ENCODE results near the gene SNORC.
A peak's percentile ranks its signal among the peaks of the same experiment; 100 is the strongest.

Gene SNORC

DNA sequence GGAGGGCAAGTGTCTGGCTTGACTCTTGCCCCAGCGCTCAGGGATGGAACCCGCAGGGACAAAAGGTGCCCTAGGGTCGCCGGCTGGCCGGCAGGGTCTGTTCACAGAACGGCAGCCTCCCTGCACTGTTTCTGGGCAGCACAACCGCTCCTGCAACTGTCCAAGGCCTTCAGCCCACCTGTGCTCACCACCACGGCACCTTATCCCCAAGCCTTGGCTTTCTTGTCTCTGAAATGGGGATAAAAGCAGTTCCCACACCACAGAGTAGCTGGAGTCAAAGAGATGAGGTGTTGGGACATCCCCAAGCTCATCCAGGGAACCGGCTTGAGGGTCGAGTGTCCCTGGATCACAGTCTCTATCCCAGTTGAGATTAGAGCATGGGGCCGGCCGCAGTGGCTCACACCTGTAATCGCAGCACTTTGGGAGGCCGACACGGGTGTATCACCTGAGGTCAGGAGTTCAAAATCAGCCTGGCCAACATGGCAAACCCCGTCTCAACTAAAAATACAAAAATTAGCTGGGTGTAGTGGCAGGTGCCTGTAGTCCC, 4.7 kb downstream of the SNORC start:
- no peaks in the 10 kb centered on the region for H3K36me3 ChIP-seq (ENCODE audit: insufficient read depth)
- no peaks in the 10 kb centered on the region for H3K79me2 ChIP-seq (ENCODE audit: insufficient read depth, low read depth)
- no peak for TF ChIP-seq CTCF (conservative IDR thresholded peaks at IDR 0.05; ENCODE audit: low read depth, low read length)
- H3K9ac ChIP-seq = no peak overlapping the region
- H3K4me3 ChIP-seq (IDR thresholded peaks at IDR 0.05; ENCODE audit: insufficient read depth, low read depth, low read length) = no peak overlapping the region
- H3K27me3 ChIP-seq (ENCODE audit: insufficient read depth, low read depth) = no peaks in the 10 kb centered on the region
- no peaks in the 10 kb centered on the region for H4K20me1 ChIP-seq (ENCODE audit: insufficient read depth)
- H2AFZ ChIP-seq (ENCODE audit: low read depth) = no peak overlapping the region
- H3K4me2 ChIP-seq = no peak overlapping the region
- H3K27ac ChIP-seq = no peak overlapping the region
- no peaks in the 10 kb centered on the region for H3K4me1 ChIP-seq (ENCODE audit: low read depth, poor library complexity, severe bottlenecking)

DNA sequence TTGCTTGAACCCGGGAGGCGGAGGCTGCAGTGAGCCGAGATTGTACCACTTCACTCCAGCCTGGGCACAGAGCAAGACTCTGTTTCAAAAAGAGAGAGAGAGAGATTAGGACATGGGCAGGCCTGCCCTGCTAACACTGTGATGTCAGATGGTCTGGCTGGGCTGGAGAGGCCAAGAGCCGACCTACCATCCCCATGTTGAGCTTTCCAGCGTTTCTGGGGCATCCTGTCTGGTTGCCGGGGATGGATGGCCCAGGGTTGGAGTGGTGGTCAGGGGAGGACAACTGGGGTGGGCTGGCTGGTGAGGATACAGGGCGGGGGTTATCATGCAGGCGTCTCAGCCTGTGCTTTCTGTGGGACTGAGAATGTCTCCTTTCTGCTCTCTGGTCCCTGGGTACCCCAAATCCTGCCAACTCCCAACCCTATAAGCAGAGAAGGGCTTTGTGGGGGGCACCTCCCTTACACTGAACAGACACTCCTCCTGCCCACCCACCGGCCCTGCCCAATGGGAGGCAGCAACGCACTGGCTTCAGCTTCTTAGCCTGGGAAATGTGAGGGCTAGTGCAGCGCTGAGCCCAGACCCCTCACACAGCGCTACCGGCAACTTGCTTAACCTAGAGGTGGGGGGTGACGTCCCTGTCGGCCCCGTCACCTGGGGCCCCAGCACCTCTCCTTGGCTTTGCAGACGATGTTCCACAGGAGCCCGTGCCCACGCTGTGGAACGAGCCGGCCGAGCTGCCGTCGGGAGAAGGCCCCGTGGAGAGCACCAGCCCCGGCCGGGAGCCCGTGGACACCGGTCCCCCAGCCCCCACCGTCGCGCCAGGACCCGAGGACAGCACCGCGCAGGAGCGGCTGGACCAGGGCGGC, 5.4 kb downstream of the SNORC start:
- no peaks in the 10 kb centered on the region for H3K36me3 ChIP-seq (ENCODE audit: insufficient read depth)
- H3K9ac ChIP-seq = no peak overlapping the region
- H2AFZ ChIP-seq (ENCODE audit: low read depth) = peak overlapping the region; percentile 30; the same call in 1 of the 2 replicates
- no peak for TF ChIP-seq CTCF (conservative IDR thresholded peaks at IDR 0.05; ENCODE audit: low read depth, low read length)
- H3K4me1 ChIP-seq (ENCODE audit: low read depth, poor library complexity, severe bottlenecking) = no peaks in the 10 kb centered on the region
- H3K27ac ChIP-seq = no peak overlapping the region
- no peak overlapping the region for H3K4me3 ChIP-seq (IDR thresholded peaks at IDR 0.05; ENCODE audit: insufficient read depth, low read depth, low read length)
- no peaks in the 10 kb centered on the region for H4K20me1 ChIP-seq (ENCODE audit: insufficient read depth)
- peak overlapping the region; percentile 57; the same call in 1 of the 2 replicates for H3K4me2 ChIP-seq
- no peaks in the 10 kb centered on the region for H3K27me3 ChIP-seq (ENCODE audit: insufficient read depth, low read depth)
- no peaks in the 10 kb centered on the region for H3K79me2 ChIP-seq (ENCODE audit: insufficient read depth, low read depth)

- TF ChIP-seq CTCF (conservative IDR thresholded peaks at IDR 0.05; ENCODE audit: low read depth, low read length) = no peak
- Histone ChIP-seq H4K20me1 (ENCODE audit: insufficient read depth) (no peaks in the 10 kb centered on the region), H3K4me1 (ENCODE audit: low read depth, poor library complexity, severe bottlenecking) (no peaks in the 10 kb centered on the region), H3K27ac (no peak overlapping the region), H3K4me3 (IDR thresholded peaks at IDR 0.05; ENCODE audit: insufficient read depth, low read depth, low read length) (no peak overlapping the region), H3K4me2 (no peak overlapping the region), H3K9ac (no peak overlapping the region), H3K27me3 (ENCODE audit: insufficient read depth, low read depth) (no peaks in the 10 kb centered on the region), H2AFZ (ENCODE audit: low read depth) (peak overlapping the region; percentile 64), H3K36me3 (ENCODE audit: insufficient read depth) (no peaks in the 10 kb centered on the region), H3K79me2 (ENCODE audit: insufficient read depth, low read depth) (no peaks in the 10 kb centered on the region)
Measured at GRCh38 chr2:232876161-232876977, 6.3 kb downstream of the SNORC start.

- TF ChIP-seq CTCF (conservative IDR thresholded peaks at IDR 0.05; ENCODE audit: low read depth, low read length) = no peak
- H3K27ac ChIP-seq = no peak overlapping the region
- H3K4me3 ChIP-seq (IDR thresholded peaks at IDR 0.05; ENCODE audit: insufficient read depth, low read depth, low read length) = no peak overlapping the region
- no peak overlapping the region for H3K4me2 ChIP-seq
- H3K27me3 ChIP-seq (ENCODE audit: insufficient read depth, low read depth) = no peaks in the 10 kb centered on the region
- peak overlapping the region; percentile 64; the same call in 1 of the 2 replicates for H2AFZ ChIP-seq (ENCODE audit: low read depth)
- no peaks in the 10 kb centered on the region for H3K79me2 ChIP-seq (ENCODE audit: insufficient read depth, low read depth)
- no peaks in the 10 kb centered on the region for H4K20me1 ChIP-seq (ENCODE audit: insufficient read depth)
- H3K9ac ChIP-seq = no peak overlapping the region
- H3K4me1 ChIP-seq (ENCODE audit: low read depth, poor library complexity, severe bottlenecking) = no peaks in the 10 kb centered on the region
- H3K36me3 ChIP-seq (ENCODE audit: insufficient read depth) = no peaks in the 10 kb centered on the region
Measured at GRCh38 chr2:232876978-232877441, 6.9 kb downstream of the SNORC start.
